ENCODE data around the gene ZSCAN4. TPM values are rescaled to one million over a fixed set of nuclear protein-coding genes. Genes with fewer than 3 reads are reported as not detected.

Gene ZSCAN4
- total RNA-seq, 1 experiment from 2014 or later, result not detected

GRCh38 chr19:57643734-57644133 lies 25.0 kb upstream of the ZSCAN4 start:
- H3K4me2 ChIP-seq (ENCODE audit: low read length), result no peak overlapping the region
- CTCF ChIA-PET, result no interaction called here
- BruUV-seq (replicated peaks), result no TSS peak
- no peaks in the 10 kb centered on the region for H3K4me1 ChIP-seq (ENCODE audit: insufficient read depth, low read length)
- ATAC-seq, result no peak
- H3K36me3 ChIP-seq (ENCODE audit: low read depth, low read length), result peaks cover 46% of the 10 kb centered on the region
- H3K9ac ChIP-seq (ENCODE audit: low read length), result no peak overlapping the region
- no peaks in the 10 kb centered on the region for H4K20me1 ChIP-seq (ENCODE audit: low read length)
- TF ChIP-seq EZH2phosphoT487 (IDR thresholded peaks at IDR 0.05; ENCODE audit: borderline replicate concordance, low read length), result no peak
- TF ChIP-seq EZH2 (IDR thresholded peaks at IDR 0.05; ENCODE audit: low read length, unreplicated experiment), result no peak
- POLR2A ChIA-PET (ENCODE audit: unreplicated experiment), result interaction anchor here (0.5 kb wide), 1 partner anchor 668 kb away, joined by 6 read pairs; no protein-coding TSS in a partner anchor
- no peak overlapping the region for H3K4me3 ChIP-seq (ENCODE audit: low read length)
- no peaks in the 10 kb centered on the region for H3K9me2 ChIP-seq (replicated peaks; ENCODE audit: low read length)
- no peaks in the 10 kb centered on the region for H3F3A ChIP-seq (ENCODE audit: low read length, unreplicated experiment)
- H3K79me2 ChIP-seq (ENCODE audit: low read length), result no peaks in the 10 kb centered on the region
- H2AFZ ChIP-seq (ENCODE audit: low read length), result no peak overlapping the region
- peaks cover 35% of the 10 kb centered on the region for H3K9me3 ChIP-seq (ENCODE audit: low read length)
- intact Hi-C loops (cut with micrococcal nuclease), result no loop called here
- no peak for DNase-seq
- no peaks in the 10 kb centered on the region for H3K27me3 ChIP-seq (ENCODE audit: low read length)
- no peak overlapping the region for H3K27ac ChIP-seq (ENCODE audit: low read length)

DNA sequence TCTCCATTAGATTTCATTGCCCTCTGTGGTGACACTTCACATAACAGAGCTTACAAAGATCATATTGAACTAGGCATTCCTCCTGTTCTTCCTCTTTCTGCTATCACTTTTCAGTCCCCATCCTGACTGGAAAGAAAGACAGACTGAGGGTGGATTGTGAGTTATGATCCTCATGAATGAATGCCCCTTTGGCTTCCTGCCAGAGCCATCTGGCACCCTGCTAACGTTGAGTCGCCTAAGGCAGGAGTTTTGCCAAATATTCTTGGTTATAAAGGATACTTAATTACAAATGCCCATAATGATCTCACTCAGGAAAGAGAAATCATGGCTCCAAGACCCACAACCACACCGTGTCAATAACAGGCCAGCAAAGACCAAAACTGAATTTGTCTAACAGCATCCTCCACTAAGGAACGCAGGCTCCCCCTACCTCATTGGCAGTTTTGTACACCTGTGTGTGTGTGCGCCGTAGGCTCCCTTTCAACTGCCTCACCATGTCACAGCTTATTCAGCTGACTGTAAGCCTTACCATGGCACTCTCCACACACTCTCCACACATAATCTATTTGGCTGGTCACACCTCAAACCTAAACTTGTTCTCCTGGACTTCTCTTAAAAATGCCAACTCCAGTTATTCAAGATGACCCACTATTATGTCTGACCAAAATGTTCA lies 20.3 kb upstream of the ZSCAN4 start:
- no peaks in the 10 kb centered on the region for H4K20me1 ChIP-seq (ENCODE audit: low read length)
- ChIA-PET POLR2A (ENCODE audit: unreplicated experiment) (no interaction called here), CTCF (no interaction called here)
- H3K4me3 ChIP-seq (ENCODE audit: low read length), result no peak overlapping the region
- DNase-seq (no peak), ATAC-seq (no peak)
- no peaks in the 10 kb centered on the region for H3K27me3 ChIP-seq (ENCODE audit: low read length)
- no peaks in the 10 kb centered on the region for H3F3A ChIP-seq (ENCODE audit: low read length, unreplicated experiment)
- H3K9ac ChIP-seq (ENCODE audit: low read length), result no peak overlapping the region
- H3K9me2 ChIP-seq (replicated peaks; ENCODE audit: low read length), result no peaks in the 10 kb centered on the region
- H3K4me1 ChIP-seq (ENCODE audit: insufficient read depth, low read length), result no peaks in the 10 kb centered on the region
- H3K4me2 ChIP-seq (ENCODE audit: low read length), result no peak overlapping the region
- H3K79me2 ChIP-seq (ENCODE audit: low read length), result no peaks in the 10 kb centered on the region
- H3K9me3 ChIP-seq (ENCODE audit: low read length), result peaks cover 12% of the 10 kb centered on the region
- no peak overlapping the region for H2AFZ ChIP-seq (ENCODE audit: low read length)
- TF ChIP-seq EZH2phosphoT487 (IDR thresholded peaks at IDR 0.05; ENCODE audit: borderline replicate concordance, low read length) (no peak), EZH2 (IDR thresholded peaks at IDR 0.05; ENCODE audit: low read length, unreplicated experiment) (no peak)
- TF ChIP-seq, protein P1, sequence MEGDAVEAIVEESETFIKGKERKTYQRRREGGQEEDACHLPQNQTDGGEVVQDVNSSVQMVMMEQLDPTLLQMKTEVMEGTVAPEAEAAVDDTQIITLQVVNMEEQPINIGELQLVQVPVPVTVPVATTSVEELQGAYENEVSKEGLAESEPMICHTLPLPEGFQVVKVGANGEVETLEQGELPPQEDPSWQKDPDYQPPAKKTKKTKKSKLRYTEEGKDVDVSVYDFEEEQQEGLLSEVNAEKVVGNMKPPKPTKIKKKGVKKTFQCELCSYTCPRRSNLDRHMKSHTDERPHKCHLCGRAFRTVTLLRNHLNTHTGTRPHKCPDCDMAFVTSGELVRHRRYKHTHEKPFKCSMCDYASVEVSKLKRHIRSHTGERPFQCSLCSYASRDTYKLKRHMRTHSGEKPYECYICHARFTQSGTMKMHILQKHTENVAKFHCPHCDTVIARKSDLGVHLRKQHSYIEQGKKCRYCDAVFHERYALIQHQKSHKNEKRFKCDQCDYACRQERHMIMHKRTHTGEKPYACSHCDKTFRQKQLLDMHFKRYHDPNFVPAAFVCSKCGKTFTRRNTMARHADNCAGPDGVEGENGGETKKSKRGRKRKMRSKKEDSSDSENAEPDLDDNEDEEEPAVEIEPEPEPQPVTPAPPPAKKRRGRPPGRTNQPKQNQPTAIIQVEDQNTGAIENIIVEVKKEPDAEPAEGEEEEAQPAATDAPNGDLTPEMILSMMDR (conservative IDR thresholded peaks at IDR 0.05; ENCODE audit: low read depth, low read length), result no peak
- no peak overlapping the region for H3K27ac ChIP-seq (ENCODE audit: low read length)
- H3K36me3 ChIP-seq (ENCODE audit: low read depth, low read length), result 0 out of 2 replicates have a peak, but pooled peaks cover under 1% of the 10 kb centered on the region
- intact Hi-C loops (cut with micrococcal nuclease), result no loop called here
- BruUV-seq (replicated peaks), result no TSS peak

DNA sequence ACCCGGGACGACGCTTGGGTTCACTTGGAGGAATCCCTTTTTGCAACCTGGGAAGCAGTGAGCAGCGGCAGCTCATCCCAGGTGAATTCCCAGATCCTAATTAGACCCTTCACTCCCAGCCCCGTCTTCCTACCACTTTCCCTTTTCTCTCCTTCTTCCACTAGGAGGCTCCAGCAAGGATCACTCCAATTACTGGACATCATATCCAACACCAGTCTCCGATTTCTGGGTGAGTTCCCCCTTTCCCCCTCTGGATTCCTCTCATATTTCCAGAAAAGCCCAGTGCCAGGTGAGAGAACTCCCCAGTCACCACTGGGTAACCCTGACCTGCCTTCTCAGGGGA lies 17.1 kb upstream of the ZSCAN4 start:
- Histone ChIP-seq H3K4me1 (ENCODE audit: insufficient read depth, low read length) (no peaks in the 10 kb centered on the region), H4K20me1 (ENCODE audit: low read length) (no peaks in the 10 kb centered on the region), H3K4me3 (ENCODE audit: low read length) (no peak overlapping the region), H3K36me3 (ENCODE audit: low read depth, low read length) (no peaks in the 10 kb centered on the region), H3K79me2 (ENCODE audit: low read length) (no peaks in the 10 kb centered on the region), H3K9me3 (ENCODE audit: low read length) (peaks cover 17% of the 10 kb centered on the region; the same call in 1 of the 2 replicates), H3K4me2 (ENCODE audit: low read length) (no peak overlapping the region), H3K9me2 (replicated peaks; ENCODE audit: low read length) (no peaks in the 10 kb centered on the region), H3K27me3 (ENCODE audit: low read length) (no peaks in the 10 kb centered on the region), H3K27ac (ENCODE audit: low read length) (no peak overlapping the region), H3K9ac (ENCODE audit: low read length) (no peak overlapping the region), H3F3A (ENCODE audit: low read length, unreplicated experiment) (no peaks in the 10 kb centered on the region), H2AFZ (ENCODE audit: low read length) (no peak overlapping the region)
- ATAC-seq, result no peak
- BruUV-seq (replicated peaks), result no TSS peak
- POLR2A ChIA-PET (ENCODE audit: unreplicated experiment), result no interaction called here
- TF ChIP-seq EZH2 (IDR thresholded peaks at IDR 0.05; ENCODE audit: low read length, unreplicated experiment), result no peak
- TF ChIP-seq EZH2phosphoT487 (IDR thresholded peaks at IDR 0.05; ENCODE audit: borderline replicate concordance, low read length), result no peak
- TF ChIP-seq, protein P1 (conservative IDR thresholded peaks at IDR 0.05; ENCODE audit: low read depth, low read length), result peak; percentile 11; the same call in 1 of the 2 replicates
- CTCF ChIA-PET, result no interaction called here
- no peak for DNase-seq
- intact Hi-C loops (cut with micrococcal nuclease), result no loop called here

Data from PC-3 (cell line).